Measurements from ENCODE around the gene MRNIP.

The MRNIP gene

DNA sequence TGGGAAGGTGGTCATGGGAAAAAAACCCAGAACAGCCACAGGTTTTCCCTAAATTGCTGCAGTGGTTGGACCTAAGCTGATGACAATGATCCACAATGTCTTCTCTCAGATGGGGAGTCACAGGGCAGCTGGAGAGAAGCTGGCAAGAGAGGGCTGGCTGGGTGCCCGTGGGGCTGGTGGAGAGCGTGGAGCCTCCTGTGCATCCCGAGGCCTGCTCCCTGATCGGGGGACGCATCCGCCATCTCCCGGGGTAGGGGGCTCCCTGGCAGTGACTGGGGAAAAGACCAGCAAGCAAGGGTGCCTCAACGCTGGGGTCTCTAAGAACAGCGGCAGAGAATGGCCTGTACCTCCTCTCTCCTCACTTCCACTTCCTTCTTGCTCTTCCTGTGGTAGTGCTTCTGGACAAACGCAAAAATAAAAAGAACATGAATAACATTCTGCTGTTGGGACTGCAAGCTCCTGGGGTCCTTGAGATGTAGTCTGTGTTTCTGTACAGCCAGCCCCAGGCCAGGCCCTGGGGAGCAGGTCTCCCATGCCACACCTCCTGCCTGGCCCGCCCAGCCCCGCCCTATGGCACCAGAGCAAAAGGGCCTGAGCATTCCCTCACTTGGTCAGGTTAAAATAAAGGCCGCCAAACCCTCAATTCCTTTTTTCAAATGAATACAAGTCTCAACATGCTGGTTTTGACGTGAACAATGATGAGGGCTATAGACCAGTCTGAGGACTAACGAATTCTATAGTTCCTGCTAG, 7.0 kb upstream of the MRNIP start:
- DNase-seq (ENCODE audit: extremely low read depth, low read depth) = no peak
- TF ChIP-seq, protein P1, sequence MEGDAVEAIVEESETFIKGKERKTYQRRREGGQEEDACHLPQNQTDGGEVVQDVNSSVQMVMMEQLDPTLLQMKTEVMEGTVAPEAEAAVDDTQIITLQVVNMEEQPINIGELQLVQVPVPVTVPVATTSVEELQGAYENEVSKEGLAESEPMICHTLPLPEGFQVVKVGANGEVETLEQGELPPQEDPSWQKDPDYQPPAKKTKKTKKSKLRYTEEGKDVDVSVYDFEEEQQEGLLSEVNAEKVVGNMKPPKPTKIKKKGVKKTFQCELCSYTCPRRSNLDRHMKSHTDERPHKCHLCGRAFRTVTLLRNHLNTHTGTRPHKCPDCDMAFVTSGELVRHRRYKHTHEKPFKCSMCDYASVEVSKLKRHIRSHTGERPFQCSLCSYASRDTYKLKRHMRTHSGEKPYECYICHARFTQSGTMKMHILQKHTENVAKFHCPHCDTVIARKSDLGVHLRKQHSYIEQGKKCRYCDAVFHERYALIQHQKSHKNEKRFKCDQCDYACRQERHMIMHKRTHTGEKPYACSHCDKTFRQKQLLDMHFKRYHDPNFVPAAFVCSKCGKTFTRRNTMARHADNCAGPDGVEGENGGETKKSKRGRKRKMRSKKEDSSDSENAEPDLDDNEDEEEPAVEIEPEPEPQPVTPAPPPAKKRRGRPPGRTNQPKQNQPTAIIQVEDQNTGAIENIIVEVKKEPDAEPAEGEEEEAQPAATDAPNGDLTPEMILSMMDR (IDR thresholded peaks at IDR 0.05; ENCODE audit: low read depth, low read length) = no peak

DNA sequence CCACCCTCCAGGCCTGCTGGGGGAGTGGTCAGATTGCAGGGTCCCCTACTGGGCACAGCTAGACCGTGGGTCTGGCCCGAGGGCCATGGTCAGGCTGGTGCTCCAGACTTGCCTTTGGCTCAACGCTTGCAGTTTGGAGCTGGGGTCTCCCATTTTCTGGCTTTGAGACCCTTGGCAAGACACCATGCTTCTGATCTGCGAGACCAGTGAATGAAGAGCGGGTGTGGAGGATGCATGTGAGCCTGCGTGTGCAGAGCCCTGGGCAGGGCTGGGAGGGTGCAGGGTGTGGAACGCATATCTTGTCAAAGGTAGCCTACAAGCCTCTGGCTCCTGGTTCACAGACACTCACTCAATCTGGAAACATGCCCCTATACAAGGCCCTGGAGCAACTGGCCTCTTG, 6.1 kb upstream of the MRNIP start:
- TF ChIP-seq, protein P1 (IDR thresholded peaks at IDR 0.05; ENCODE audit: low read depth, low read length) = no peak
- no peak for DNase-seq (ENCODE audit: extremely low read depth, low read depth)

DNA sequence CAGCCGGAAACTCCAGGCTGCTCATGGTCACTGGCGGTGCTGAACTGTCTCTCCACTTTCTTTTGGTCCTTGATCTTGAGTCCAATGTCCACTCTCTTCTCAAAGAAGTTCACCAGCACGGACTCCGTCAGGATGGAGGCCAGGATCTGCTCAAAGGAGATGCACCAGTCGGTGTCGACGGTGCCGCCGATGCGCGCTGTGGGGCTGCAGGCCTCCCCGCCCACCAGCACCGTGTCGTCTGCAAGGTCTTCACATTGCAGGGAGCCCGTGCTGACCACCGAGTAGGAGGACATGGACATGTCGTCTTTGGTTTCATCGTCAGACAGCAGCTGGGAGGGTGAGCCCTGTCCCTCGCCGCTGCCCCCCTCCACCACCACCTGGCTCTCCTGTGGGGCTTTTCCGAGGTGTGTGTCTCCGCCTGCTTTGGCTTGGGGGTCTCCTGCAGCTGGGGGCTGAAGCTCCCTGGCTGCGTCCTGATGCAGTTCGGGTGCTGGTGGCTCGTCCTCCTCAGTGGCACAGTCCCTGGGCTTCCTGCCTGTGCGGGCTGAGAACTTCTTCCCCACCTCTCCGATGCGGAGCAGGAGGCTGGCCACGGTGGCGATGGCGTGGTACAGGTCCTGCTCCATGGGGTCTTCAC, 5.0 kb upstream of the MRNIP start:
- no peak for DNase-seq (ENCODE audit: extremely low read depth, low read depth)
- TF ChIP-seq, protein P1 (IDR thresholded peaks at IDR 0.05; ENCODE audit: low read depth, low read length) = no peak

DNA sequence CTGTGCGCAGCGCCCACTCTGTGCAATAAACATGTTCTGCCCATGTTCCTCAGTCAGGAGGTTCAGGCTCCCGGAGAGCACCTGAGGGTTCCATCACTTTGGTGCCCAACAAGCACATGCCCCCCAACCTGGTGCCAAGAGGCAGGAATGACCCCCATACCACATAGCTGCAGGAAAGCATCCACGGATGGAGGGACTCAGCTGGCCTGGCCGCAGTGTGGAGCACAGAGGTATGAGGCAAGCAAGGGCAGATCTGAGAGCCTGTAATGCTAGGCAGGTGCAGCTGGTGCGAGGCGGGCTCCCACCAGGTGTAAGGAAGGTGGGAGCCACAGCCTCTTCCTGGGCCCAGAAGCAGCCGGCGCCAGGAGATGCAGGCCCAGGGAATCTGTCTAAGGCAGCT, 4.3 kb upstream of the MRNIP start:
- no peak for DNase-seq (ENCODE audit: extremely low read depth, low read depth)
- TF ChIP-seq, protein P1 (IDR thresholded peaks at IDR 0.05; ENCODE audit: low read depth, low read length) = no peak

DNA sequence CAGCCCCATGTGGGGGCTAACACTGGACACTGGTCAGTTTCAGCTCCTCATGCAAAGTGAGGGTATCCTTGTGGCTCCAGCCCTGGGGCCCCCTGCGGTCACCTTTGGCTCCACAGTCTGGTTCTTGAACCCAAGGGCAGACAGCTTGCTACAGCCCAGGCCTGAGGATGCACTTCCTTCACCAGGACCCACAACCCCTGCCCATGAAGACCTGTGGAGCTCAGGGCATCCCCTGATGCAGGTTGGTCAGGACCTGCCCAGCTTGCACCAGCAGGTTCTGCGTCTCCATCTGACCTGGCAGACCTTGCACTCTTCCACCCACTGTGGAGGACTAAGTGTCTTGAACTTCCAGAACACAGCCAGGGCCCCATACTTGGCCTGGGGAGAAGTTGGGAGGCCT, 3.7 kb upstream of the MRNIP start:
- DNase-seq (ENCODE audit: extremely low read depth, low read depth) = no peak
- TF ChIP-seq, protein P1 (IDR thresholded peaks at IDR 0.05; ENCODE audit: low read depth, low read length) = no peak

DNA sequence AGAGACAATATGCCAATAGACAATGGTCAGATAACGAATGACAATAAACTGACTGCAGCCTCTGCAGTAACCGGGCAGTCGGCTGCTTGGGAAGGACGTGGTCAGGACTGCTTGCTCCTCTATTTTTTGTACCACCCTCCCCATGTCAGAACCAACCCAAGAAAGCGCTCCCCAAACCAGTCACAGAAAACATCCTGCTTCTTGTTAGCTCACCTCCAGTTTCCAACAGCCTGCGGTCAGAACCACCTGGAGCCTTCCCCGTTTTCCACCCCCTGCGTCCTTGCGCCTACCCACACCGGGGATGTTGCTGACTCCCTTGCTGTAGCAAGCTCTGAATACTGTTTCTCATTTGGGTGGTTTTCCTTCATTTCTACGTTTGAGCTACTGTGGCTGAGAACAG, 1.7 kb upstream of the MRNIP start:
- TF ChIP-seq, protein P1 (IDR thresholded peaks at IDR 0.05; ENCODE audit: low read depth, low read length) = no peak
- DNase-seq (ENCODE audit: extremely low read depth, low read depth) = no peak

DNA sequence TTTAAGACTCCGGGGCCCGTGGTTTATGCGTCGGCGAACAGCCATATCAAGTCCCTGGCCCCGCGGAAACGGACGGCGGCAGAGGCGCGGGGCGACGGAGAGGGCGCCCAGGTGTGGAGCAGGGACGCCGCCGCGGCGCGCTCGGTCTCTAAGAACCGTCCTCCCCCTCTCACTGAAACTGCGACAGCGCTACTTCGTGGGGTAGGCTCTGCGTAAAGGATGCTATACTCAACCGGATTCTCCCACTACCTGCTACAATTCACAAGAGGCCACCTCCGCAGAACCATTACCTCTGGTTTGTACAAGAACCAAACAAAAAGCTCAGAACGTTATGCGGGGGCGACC, 404 bp downstream of the MRNIP start:
- DNase-seq (ENCODE audit: extremely low read depth, low read depth) = no peak
- TF ChIP-seq, protein P1 (IDR thresholded peaks at IDR 0.05; ENCODE audit: low read depth, low read length) = no peak
